ENCODE measurements around the gene TMEM150B.

Gene TMEM150B

GRCh38 chr19:55303477-55303876 lies 21.7 kb downstream of the TMEM150B start:
- DNase-seq, result no peak

GRCh38 chr19:55302318-55302703 lies 22.8 kb downstream of the TMEM150B start:
- DNase-seq, result no peak

- DNase-seq, result peak; percentile 83
Observed at GRCh38 chr19:55301459-55302317, 23.5 kb downstream of the TMEM150B start.

- DNase-seq, result no peak
Observed at GRCh38 chr19:55300886-55301458, 24.2 kb downstream of the TMEM150B start.

- DNase-seq, result no peak
Observed at GRCh38 chr19:55299991-55300390, 25.1 kb downstream of the TMEM150B start.

GRCh38 chr19:55297267-55297666 lies 27.9 kb downstream of the TMEM150B start:
- DNase-seq, result no peak

GRCh38 chr19:55289117-55289796 lies 35.9 kb downstream of the TMEM150B start:
- no peak for DNase-seq

- DNase-seq, result no peak
Observed at GRCh38 chr19:55287361-55288079, 37.6 kb downstream of the TMEM150B start.

- no peak for DNase-seq
Observed at GRCh38 chr19:55285229-55285890, 39.8 kb downstream of the TMEM150B start.

- no peak for DNase-seq
Observed at GRCh38 chr19:55284405-55285058, 40.6 kb downstream of the TMEM150B start.

GRCh38 chr19:55283548-55284377 lies 41.4 kb downstream of the TMEM150B start, which contains the start of gene BRSK1:
TSS of gene BRSK1 (plus strand) at chr19:55283997. CDS start at chr19:55284443, 446 bp downstream.
- no peak for DNase-seq

GRCh38 chr19:55279770-55280643 lies 45.1 kb downstream of the TMEM150B start, which contains the start of gene HSPBP1:
TSS of gene HSPBP1 (minus strand) at chr19:55280110. CDS start at chr19:55279608, 502 bp downstream.
- peak; percentile 87 for DNase-seq

- DNase-seq, result no peak
Observed at GRCh38 chr19:55279340-55279739, 45.8 kb downstream of the TMEM150B start.

- DNase-seq, result no peak
Observed at GRCh38 chr19:55278391-55279135, 46.6 kb downstream of the TMEM150B start.

GRCh38 chr19:55277494-55277893 lies 47.6 kb downstream of the TMEM150B start:
- no peak for DNase-seq

GRCh38 chr19:55276720-55277430 lies 48.3 kb downstream of the TMEM150B start:
- DNase-seq, result no peak

GRCh38 chr19:55275851-55276719 lies 49.1 kb downstream of the TMEM150B start:
- DNase-seq, result peak; percentile 18
